MCF 10A (cell line): ENCODE data around the gene LACTB. TPM values are rescaled to one million over a fixed set of nuclear protein-coding genes. Genes with fewer than 3 reads are reported as not detected.

ENCODE experiments used
- BruUV-seq: library from RNA; stranded (reverse); fragments of 400-500 nt; replicated peaks from 2 replicates; lab custom pipeline; 2021; lab: Mats Ljungman, UMichigan
- CTCF ChIA-PET: fragments of 300-600 bp; sonication (Branson Sonifier 250); formaldehyde crosslinking; extraction: SDS; loops from one replicate; lab custom pipeline; 2021; ENCODE audit warnings: antibody characterized with exemption, inconsistent platforms; lab: Yijun Ruan, JAX
- POLR2A ChIA-PET: fragments of 300-600, 350-650 bp; sonication (Branson Sonifier 250); formaldehyde crosslinking; extraction: SDS; loops from one replicate; lab custom pipeline; 2020; ENCODE audit warnings: antibody characterized with exemption, inconsistent platforms; lab: Yijun Ruan, JAX
- DNase-seq: peaks from one replicate; pipeline ENCODE4 v3.0.0-alpha.2; 2018; ENCODE audit not compliant: unreplicated experiment
- H3K27ac Mint-ChIP-seq: one replicate; pipeline ENCODE4 v1.8.0; 2022; ENCODE audit warnings: mild to moderate bottlenecking, low read depth, mixed read lengths; ENCODE audit not compliant: unreplicated experiment
- H3K27me3 Mint-ChIP-seq: one replicate; pipeline ENCODE4 v1.8.0; 2022; ENCODE audit warnings: mixed read lengths; ENCODE audit not compliant: insufficient read depth, unreplicated experiment
- H3K36me3 Mint-ChIP-seq: one replicate; pipeline ENCODE4 v1.8.0; 2022; ENCODE audit warnings: mild to moderate bottlenecking, moderate library complexity, mixed read lengths; ENCODE audit not compliant: insufficient read depth, unreplicated experiment
- H3K4me1 Mint-ChIP-seq: one replicate; pipeline ENCODE4 v1.8.0; 2022; ENCODE audit warnings: mixed read lengths; ENCODE audit not compliant: insufficient read depth, unreplicated experiment
- H3K4me3 Mint-ChIP-seq: one replicate; pipeline ENCODE4 v1.8.0; 2022; ENCODE audit warnings: mild to moderate bottlenecking, moderate library complexity, mixed read lengths; ENCODE audit not compliant: unreplicated experiment
- H3K9me3 Mint-ChIP-seq: one replicate; pipeline ENCODE4 v1.8.0; 2022; ENCODE audit warnings: mixed read lengths; ENCODE audit not compliant: unreplicated experiment
- intact Hi-C: fragments of 100-400 bp; cut with micrococcal nuclease; formaldehyde crosslinking; loops from 2 replicates; pipeline ENCODE4 v1.14.1; 2022
- total RNA-seq: library from RNA; stranded (reverse); gene quantifications from 2 replicates; pipeline ENCODE4 v1.2.3, GENCODE V29; 2022
- TF ChIP-seq, protein P1 (sequence below): fragments of 200-600 bp; IDR thresholded peaks from one replicate; pipeline ENCODE4 v1.8.0; 2022; ENCODE audit warnings: antibody characterized with exemption, mild to moderate bottlenecking; ENCODE audit not compliant: unreplicated experiment

LACTB gene
- total RNA-seq, 1 experiment from 2014 or later: 9.9 TPM

GRCh38 chr15:63134245-63134985, 12.8 kb downstream of the LACTB start:
- Mint-ChIP-seq H3K36me3 (peaks cover 28% of the 10 kb centered on the region), H3K4me1 (peaks cover 20% of the 10 kb centered on the region), H3K4me3 (no peak overlapping the region), H3K27me3 (no peaks in the 10 kb centered on the region), H3K27ac (peak overlapping the region; percentile 91), H3K9me3 (no peaks in the 10 kb centered on the region)
- no TSS peak for BruUV-seq
- TF ChIP-seq, protein P1, sequence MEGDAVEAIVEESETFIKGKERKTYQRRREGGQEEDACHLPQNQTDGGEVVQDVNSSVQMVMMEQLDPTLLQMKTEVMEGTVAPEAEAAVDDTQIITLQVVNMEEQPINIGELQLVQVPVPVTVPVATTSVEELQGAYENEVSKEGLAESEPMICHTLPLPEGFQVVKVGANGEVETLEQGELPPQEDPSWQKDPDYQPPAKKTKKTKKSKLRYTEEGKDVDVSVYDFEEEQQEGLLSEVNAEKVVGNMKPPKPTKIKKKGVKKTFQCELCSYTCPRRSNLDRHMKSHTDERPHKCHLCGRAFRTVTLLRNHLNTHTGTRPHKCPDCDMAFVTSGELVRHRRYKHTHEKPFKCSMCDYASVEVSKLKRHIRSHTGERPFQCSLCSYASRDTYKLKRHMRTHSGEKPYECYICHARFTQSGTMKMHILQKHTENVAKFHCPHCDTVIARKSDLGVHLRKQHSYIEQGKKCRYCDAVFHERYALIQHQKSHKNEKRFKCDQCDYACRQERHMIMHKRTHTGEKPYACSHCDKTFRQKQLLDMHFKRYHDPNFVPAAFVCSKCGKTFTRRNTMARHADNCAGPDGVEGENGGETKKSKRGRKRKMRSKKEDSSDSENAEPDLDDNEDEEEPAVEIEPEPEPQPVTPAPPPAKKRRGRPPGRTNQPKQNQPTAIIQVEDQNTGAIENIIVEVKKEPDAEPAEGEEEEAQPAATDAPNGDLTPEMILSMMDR: no peak
- POLR2A ChIA-PET: interaction anchor here (0.7 to 7.3 kb wide), 13 partner anchors 9 to 376 kb away, joined by 3 to 100 read pairs (median 6); partner anchors contain the start of genes APH1B, LACTB and RPS27L
- intact Hi-C loops: no loop called here
- no peak for DNase-seq
- CTCF ChIA-PET: interaction anchor here (1.1 to 1.6 kb wide), 3 partner anchors 14 to 466 kb away, joined by 3 to 6 read pairs (median 3); no protein-coding TSS in a partner anchor

- Mint-ChIP-seq H3K4me1 (peaks cover 20% of the 10 kb centered on the region), H3K27ac (peak overlapping the region; percentile 91), H3K36me3 (peaks cover 22% of the 10 kb centered on the region), H3K4me3 (no peak overlapping the region), H3K27me3 (no peaks in the 10 kb centered on the region), H3K9me3 (no peaks in the 10 kb centered on the region)
- TF ChIP-seq, protein P1: no peak
- intact Hi-C loops: no loop called here
- DNase-seq: no peak
- BruUV-seq: TSS peak; percentile 96
- POLR2A ChIA-PET: interaction anchor here (1.0 to 7.3 kb wide), 16 partner anchors 8 to 377 kb away, joined by 3 to 100 read pairs (median 6); partner anchors contain the start of genes APH1B, LACTB and RPS27L
- CTCF ChIA-PET: interaction anchor here (0.7 to 1.6 kb wide), 5 partner anchors 15 to 149 kb away, joined by 3 to 6 read pairs (median 4); no protein-coding TSS in a partner anchor
Measured at GRCh38 chr15:63135281-63135680, 13.6 kb downstream of the LACTB start.

GRCh38 chr15:63135804-63136203, 14.1 kb downstream of the LACTB start:
- intact Hi-C loops: no loop called here
- TF ChIP-seq, protein P1: no peak

DNA sequence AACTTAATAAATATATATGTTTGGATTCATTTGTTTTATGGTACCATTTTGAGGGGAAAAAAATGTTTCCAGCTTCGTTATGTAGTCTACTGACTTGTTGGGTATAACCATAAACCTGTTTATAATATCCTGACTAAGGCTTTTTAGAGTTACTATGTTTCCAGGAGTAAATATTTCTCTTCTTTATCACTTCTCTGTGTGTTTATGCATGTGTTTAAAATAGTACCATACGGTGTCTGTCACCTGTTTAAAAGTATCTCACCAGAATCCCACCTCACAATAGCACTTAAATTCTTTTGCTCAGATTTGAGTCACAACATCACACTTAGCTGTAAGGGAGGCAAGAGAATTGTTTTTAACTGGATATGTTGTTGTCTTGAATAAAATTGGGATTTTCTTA, 15.1 kb downstream of the LACTB start:
- Mint-ChIP-seq H3K27ac (peak overlapping the region; percentile 91), H3K36me3 (peaks cover 8% of the 10 kb centered on the region), H3K4me3 (no peak overlapping the region), H3K4me1 (peaks cover 20% of the 10 kb centered on the region), H3K27me3 (no peaks in the 10 kb centered on the region), H3K9me3 (no peaks in the 10 kb centered on the region)
- no peak for DNase-seq
- ChIA-PET CTCF (interaction anchor here (0.6 to 1.0 kb wide), 2 partner anchors 14 to 45 kb away, joined by 3 read pairs; no protein-coding TSS in a partner anchor), POLR2A (interaction anchor here (0.8 to 7.3 kb wide), 11 partner anchors 13 to 347 kb away, joined by 3 to 100 read pairs (median 6); partner anchors contain the start of genes APH1B, LACTB and RPS27L)
- BruUV-seq: no TSS peak
- intact Hi-C loops: no loop called here
- TF ChIP-seq, protein P1: no peak

More at GRCh38 chr15:63135804-63136203, 14.1 kb downstream of the LACTB start:
- no TSS peak for BruUV-seq
- Mint-ChIP-seq H3K9me3 (no peaks in the 10 kb centered on the region), H3K27me3 (no peaks in the 10 kb centered on the region), H3K36me3 (peaks cover 17% of the 10 kb centered on the region), H3K4me3 (no peak overlapping the region), H3K27ac (peak overlapping the region; percentile 91), H3K4me1 (peaks cover 20% of the 10 kb centered on the region)
- ChIA-PET POLR2A (interaction anchor here (0.8 to 7.3 kb wide), 15 partner anchors 10 to 1012 kb away, joined by 3 to 100 read pairs (median 6); partner anchors contain the start of genes APH1B, LACTB and RPS27L), CTCF (interaction anchor here (0.7 to 1.6 kb wide), 4 partner anchors 15 to 149 kb away, joined by 3 to 6 read pairs (median 5); no protein-coding TSS in a partner anchor)
- DNase-seq: peak; percentile 79
